ENCODE results near the gene GFOD1.
"Not testable (repeated sequence)": the region's sequence is repeated elsewhere in the genome, so short reads cannot be mapped to it uniquely, and the experiment has no call there.

GFOD1 gene

DNA sequence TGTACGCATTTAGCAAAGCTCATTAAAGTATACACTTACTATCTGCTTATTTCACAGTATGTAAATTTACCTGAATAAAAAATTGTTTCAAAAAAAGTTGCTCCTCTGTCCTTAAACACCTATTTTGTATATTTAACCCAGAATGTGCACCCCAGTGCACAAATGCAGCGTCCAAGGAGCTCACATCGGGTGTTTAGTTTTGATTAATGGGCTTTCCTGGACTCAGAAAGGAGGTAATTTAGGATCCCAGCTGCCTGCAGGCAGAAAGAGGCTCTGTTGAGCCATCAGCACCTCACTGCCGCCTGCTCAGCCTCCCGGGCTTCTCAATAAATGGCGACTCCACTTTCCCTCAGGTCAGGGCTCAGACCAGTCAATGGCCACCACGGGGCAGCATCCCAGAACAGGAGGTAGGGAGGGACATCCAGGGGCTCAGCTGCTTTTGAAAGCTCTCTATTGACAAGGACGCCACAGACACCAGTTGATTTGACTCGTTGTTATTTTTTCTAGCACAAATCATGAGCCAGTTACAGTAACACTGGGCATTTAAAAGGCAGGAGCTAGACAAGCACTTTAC lies 88.9 kb downstream of the GFOD1 start:
- DNase-seq, result no peak

DNA sequence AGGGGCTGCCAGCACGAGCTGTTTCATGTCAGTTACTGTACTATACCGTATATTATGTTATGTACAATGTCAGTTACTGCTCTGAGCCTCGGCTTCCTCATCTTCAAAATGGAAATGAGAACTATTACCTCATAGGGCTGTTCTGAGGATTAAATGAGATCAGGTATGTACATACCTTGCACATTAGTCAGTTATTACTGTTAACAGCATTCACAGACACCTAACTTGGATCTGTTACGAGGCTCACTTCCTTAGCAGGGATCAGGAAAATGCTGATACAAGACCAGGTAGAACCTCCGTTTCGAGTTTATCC lies 89.4 kb downstream of the GFOD1 start:
- no peak for DNase-seq

DNA sequence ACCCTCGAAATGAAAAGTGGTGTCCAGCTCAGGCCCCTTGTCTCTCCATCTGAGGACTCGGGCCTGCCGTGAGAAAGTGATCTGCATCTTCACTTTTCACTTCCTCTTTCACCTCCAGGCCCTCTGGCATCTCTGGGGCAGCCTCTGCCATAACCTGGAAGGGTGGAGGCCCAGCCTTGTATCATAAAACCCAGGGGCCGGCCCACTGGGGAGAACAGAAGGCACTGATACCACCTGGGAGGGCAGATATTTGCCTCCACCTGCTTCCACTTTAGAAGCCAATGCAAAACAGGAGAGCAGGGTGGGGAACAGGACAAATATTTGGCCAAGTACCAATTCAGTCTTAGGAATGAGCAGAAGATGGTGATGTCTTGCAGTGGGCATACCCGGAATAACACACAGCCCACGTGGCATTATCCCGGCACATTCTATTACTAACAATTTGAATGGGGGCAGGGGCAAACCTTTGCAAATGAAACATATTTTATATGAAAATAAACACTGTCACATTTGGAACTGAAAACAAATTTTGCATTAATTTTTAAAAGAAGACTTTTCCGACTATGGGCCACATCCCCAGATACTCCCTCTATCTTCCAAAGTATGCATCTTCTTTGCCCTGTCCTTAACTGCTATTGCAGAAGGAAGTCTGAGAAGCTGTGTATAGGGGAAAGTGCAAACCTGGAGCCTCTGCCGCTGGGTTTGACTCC lies 89.9 kb downstream of the GFOD1 start:
- no peak for DNase-seq

DNA sequence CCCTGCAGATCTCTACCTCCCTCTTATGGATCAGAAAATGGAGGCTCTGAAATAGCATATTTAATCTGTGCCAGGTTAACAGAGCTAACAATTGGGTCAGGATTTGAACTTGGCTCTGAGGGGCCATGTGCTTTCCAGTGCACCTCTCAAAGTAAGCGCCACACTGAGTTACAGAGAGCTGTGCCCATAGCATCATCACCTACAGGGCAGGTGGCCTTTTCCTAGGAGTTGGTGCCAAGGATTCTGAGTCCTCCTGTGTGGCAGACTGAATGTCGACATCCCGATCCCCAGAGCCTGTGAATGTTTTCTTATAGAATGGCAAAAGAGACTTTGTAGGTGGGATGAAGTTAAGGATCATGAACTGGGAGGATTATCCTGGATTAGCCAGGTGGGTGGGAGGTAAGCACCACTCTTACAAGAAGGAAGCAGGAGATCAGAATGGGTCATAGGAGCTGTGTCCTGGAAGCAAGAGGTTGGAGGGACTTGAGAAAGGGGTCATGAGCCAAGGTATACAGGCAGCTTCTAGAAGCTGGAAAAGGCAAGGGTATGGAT lies 91.1 kb downstream of the GFOD1 start:
- no peak for DNase-seq

DNA sequence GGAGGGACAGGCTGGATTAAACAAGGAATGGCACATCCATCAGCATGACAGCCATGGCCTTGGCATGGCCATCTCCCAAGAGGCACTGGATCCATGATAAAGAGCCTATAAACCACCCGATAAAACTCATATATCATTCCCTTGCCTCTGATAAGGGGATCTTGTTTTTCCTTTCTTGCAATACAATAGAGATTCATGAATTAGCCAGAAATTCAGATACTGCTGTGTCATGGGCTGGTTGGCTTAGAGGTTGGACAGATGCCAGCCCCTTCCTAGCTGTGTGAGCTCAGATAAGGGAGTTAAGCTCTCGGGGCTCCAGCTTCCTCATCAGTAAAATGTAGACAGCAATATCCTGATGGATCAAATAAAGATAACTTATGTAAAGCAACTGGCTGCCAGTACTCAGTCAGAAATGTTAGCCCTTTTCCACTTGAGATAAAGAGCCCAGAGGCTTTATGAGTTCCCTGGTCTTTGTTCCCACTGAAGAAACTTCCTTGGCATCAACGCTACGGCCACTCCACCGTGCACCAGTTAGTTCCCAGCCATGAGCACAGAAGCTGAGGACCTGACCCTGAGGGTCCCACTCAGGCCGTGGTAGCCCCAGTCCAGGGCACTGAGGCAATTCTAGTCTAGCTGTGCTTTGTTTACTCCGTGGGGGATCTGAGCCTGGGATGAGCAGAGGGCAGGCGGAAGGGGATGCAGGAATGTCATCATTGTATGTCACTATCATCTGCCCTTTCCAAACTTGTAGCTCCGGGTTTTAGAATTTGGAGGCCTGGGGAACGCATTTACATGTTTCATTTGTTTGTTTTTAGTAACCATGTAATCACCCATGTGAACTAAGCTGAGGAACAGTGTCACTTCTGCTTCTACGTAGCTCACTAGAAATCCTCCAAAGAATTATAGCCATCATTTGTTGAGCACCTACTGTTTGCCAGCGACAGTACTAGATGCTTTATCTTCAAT lies 91.8 kb downstream of the GFOD1 start:
- DNase-seq, result no peak

DNA sequence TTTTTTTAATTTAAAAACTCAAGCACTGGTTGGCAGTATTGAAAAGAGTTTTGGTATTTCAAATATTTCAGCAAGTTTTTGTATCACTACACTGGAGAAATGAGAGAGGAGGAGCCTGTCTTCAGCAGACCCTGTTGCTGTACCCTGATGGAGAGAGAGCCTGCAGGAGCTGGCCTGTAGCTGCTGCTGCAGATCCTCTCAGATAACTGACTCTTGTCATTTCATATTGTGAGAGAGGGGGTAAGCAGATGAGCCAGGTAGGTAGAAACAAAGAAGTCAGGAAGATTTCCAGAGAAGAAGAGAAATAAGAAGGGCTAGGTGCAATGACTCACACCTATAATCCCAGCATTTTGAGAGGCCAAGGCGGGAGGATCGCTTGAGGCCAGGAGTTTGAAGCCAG lies 94.9 kb downstream of the GFOD1 start:
- DNase-seq, result no peak

DNA sequence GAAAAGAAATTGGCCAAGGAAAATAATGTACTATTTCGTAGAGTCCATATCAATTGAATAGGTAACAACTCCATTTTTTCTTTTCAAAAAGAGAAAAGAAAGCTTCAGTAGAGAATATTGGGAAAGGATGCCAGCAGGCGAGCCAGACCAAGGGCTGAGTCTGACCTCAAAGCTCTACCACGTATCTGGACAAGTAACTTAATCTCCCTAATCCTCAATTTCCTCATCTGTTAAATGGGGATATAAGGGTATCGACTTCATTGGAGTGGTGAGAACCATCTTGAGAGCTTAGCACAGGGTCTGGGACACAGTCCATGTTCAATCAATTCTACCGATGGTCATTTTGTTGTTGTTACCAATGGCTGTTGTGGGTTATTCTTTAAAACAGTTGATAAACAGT lies 95.9 kb downstream of the GFOD1 start:
- no peak for DNase-seq

DNA sequence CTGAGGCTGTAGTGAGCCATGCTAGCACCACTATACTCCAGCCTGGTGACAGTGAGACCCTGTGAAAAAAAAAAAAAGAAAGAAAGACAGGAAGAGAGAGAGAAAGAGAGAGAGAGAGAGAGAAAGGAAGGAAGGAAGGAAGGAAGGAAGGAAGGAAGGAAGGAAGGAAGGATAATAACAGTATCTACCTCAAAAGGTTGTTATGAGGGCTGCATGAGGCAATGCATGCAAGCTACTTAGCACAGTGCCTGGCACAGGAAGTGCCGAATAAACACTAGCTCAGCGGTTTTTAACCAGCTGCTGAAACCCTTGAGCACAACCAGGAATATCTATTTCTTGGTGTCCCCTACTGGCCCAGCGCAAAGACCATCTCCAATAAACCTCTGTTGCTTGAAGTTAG lies 96.7 kb downstream of the GFOD1 start:
- no peak for DNase-seq

DNA sequence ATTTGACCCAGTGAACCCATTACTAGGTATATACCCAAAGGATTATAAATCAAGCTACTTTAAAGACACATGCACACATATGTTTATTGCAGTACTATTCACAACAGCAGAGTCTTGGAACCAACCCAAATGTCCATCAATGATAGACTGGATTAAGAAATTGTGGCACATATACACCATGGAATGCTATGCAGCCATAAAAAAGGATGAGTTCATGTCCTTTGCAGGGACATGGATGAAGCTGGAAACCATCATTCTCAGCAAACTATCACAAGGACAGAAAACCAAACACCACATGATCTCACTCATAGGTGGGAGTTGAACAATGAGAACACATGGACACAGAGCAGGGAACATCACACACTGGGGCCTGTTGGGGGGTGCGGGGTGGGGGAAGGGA lies 98.2 kb downstream of the GFOD1 start:
- DNase-seq, result not testable (repeated sequence)

DNA sequence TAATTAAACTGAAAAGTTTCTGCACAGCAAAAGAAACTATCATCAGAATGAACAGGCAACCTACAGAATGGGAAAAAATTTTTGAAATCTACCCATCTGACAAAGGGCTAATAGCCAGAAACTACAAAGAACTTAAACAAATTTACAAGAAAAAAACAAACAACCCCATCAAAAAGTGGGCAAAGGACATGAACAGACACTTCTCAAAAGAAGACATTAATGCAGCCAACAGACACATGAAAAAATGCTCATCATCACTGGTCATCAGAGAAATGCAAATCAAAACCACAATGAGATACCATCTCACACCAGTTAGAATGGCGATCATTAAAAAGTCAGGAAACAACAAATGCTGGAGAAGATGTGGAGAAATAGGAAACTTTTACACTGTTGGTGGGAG lies 98.6 kb downstream of the GFOD1 start:
- DNase-seq, result not testable (repeated sequence)

DNA sequence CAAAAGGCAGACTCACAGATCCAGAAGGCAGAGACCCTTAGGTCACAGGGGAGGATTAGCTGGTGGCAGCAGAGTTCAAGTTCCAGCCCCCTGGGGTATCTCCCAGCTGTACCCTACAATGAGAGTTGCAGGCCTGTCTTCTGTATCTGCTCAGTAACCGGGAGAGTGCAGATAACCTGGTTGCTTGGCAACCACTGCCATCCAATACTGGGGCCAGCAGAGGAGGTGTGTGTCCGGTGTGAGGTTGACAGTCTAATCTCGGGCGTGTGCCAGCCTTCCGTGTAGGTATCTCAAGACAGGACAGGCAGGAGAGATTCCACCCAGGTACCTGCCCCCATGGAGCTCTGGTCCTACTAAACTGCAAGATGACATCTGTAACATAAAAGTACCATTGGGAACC lies 102.4 kb downstream of the GFOD1 start:
- no peak for DNase-seq

DNA sequence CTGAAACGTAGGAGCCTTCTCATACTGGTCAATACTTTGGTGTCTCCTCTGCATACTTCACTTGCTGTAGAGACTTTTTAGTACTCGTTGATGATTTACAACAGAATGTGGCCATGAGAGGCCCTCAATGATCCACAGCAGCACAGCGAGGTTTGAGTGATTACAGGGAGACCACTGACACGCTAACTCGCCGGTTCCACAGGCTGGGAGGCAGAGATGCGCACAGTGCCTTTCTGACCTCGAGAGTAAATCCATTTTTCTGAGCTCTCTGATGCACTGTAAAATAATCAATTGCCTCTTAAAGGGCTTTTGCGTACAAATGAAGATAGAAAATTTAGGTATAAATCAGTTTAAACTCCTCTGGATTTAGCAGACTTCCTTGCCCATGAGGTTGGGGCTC lies 102.9 kb downstream of the GFOD1 start:
- no peak for DNase-seq

DNA sequence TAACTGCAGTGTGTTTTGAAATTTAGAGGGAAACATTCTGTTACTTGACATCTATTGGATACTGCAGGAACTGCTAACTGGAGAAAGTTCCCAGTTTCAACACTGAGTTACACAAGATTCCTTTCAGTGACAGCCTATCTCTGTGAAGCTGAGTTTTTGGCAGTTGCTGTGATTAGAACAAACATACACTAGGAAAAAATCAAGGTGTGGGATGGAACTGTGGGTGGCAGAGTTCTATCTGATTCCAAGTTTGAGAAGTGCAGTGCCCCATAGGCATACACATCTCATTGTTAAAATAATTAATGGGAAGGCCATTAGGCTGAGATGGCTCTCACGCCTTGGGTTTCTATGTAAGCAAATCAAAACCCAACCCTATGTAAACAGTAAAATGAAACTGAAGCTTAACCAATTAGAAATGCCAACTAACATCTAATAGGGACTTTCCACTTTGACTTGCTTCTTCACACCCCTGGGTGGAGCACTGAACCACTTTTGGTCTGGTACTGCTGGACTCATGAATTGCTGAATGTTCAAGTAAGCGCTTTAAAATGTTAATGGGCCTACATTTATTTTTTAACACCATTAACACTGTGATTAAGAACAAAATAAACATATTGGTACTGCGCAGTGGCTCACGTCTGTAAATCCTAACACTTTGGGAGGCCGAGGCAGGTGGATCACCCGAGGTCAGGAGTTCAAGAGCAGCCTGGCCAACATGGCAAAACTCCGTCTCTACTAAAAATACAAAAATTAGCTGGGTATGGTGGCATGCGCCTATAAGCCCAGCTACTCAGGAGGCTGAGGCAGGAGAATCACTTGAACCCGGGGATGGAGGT lies 103.9 kb downstream of the GFOD1 start:
- DNase-seq, result no peak

DNA sequence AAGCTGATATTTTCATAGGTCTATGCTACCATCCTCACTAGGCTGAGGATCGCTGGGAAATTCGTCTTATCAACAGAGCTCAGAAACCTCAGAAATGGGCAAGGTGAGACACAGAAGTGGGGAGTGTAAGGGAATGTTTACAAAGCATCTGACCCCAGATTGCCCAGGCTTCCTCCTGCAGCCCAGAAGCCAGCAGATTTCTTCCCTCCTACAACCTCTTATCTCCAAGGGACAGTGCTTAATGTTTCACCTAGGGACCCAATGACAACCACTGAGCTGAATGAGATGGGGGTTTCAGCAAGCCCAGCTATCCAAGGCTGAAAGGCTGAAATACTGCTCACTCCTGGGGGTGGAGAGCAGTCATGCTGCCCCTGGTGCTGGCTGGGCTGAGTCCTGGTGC lies 106.6 kb downstream of the GFOD1 start:
- no peak for DNase-seq

DNA sequence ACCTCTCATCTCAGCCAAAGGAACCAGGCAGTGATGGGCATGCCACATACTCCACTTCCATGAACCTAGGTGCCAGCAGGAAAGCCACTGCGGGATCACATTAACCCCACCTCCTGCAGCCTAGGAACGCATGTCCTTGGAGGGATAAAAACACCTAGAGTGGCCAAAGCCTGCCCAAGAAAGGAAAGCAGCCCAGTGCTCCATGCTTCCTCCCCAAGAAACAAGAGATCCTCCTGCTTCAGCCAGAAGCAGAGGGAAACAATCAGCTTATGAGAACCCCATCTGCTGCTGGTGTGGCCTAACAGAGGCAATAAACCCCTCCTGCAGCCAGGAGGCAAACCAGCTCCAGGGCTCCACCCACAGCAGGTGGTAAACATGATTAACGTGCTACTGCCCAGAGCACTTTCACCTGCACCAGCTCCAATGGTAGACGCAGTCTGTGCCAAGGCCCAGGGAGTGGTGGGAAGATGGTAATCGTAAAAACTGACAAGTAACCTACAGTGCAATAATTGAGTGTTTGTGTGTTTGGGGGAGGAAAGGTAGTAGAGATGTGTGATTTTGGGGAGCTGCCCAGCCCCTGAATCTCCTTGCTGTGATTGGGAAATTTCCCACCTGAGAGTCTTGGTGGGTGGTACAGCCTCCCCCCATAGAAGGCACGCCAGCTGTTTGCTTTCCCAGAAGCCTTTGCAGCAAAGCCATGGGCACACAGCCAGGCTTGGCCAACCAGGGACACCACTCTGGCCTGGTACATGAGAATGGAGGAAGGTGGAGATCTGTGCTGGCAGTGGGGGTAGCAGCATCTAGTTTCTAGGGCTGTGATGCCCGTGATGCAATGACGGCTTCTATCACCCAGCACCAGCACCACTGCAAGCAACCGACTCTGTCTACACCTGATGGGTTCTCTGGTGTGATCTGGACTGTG lies 108.5 kb downstream of the GFOD1 start:
- DNase-seq, result peak; percentile 38

DNA sequence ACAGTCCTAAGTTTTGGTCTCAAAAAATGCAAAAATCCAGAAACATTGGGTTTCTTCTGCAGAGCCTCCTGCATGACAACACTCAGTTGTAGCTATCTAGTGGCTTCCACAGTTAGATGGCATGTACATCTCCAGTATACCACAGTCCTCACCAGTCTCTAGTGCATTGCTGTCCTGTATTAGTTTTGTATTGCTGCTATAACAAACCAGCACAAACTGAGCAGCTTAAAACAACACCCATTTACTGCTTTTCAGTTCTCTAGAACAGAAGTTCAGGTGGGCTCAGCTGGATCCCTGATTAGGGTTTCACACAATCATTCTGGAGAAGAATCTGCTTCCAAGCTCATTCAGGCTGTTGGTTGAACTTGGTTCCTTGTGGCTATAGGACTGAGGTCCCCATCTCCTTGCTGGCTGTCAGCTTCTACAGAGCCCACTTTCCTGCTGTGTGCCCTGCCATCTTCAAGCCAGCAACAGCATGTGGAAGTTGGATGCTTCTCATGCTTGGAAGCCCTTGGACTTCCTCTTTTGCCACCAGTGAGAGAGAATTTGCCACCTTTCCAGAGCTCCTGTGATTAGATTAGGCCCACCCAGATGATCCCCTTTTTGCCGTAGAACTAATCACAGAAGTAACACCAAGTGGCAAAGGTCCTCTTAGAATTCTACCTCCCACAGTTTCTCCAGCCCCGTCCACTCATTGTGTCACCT lies 110.2 kb downstream of the GFOD1 start:
- DNase-seq, result no peak

DNA sequence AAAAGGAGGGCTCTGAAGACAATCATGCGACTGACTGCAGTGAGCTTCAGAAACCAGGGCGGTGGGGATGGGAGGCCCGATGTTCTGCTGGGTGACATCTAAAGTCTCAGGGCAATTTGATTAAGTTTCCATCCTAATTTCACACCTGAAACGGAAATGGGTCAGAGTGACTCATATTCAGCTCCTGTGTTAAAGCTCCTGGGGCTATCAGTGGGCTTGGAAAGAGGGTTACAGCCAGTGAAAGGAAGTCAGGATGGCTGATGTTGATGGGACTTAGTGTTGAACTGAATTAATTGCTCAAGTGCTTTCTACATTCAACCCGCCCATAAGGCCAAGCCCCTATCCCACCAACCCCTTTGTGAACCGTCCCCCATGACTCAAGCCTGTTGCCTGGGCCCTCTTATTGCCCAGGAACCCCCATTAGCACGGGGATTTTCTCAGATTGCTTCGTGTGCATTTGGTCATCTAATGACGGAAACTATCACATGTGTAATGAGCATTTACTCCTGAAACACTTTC lies 112.0 kb downstream of the GFOD1 start:
- DNase-seq, result no peak

DNA sequence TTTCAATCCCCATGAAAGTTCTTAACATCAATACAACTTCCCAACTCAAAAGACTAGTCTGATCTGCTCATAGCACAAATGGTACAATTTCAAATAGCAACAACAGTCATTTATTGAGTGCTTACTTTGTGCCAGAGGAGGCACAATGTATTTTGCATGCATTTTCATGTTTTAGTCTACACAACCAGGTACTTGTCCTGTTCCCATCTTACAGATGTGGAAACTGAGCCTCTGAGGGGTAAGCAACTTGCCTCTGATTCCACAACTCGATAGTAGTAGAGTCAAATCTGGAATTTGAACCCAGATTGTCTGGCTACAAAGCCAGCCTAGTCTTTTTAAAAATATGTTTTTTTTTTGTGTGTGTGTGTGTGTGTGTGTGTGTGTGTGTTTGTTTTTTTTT lies 113.5 kb downstream of the GFOD1 start:
- DNase-seq, result no peak

DNA sequence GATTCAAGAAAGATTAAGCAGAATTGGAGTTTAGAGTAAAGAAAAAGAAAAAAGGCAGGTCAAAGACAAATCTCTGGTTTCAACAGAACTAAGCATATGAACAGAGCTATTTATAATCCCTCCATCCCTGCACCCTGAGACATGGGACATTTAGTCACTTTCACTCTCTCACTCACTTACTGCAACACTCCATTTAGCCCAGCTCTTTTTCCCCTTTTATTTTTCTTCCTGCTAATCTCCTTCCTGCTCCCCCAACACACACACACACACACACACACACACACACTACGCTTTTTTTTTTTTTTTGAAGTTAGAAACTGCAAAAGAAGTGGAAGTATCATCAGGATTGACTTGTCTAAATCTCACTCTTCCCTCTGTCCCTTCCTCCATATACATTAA lies 113.9 kb downstream of the GFOD1 start:
- DNase-seq, result no peak

DNA sequence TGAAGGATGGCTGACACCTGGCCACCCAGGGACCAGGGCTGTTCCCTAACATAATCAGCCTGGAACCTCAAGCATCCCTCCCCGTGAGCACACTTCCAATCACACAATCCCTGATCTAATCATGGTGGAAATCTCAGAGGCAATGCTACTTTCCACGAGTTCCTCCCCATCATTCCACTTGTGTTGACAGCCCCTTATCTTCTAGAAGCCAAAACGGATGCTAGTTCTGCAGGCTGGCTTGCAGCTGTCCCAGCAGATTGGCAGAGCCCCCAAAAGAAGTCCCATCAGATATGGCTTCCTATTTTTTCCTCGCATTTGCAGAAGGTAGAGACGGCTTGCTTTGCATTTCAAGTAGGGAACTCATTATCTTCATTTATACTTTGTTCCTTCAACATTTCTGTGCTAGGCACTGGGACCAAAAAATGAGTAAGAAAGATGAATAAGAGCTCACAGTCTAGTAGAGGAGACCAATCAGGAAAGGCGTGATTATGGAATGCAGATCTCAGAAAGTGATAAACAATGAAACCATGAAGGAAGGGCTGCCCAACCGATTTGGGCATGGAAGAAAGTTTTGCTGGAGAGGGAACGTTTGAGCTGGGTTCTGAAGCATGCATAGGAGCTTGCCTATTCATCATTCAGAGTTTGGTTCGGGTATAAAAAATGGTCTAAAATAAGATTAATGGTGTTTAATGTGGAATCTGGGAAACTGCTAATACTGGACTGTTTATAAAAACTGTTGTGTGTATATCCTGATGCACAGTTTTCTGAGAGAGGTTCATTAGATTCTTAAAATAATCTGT lies 114.5 kb downstream of the GFOD1 start:
- no peak for DNase-seq

All from NCI-H1436 treated with DMSO at 0.1 percent for 48 hours (cell line).